ENCODE data around the gene ITGA11. TPM values are rescaled to one million over a fixed set of nuclear protein-coding genes. Genes with fewer than 3 reads are reported as not detected.

ITGA11 gene
- total and polyA plus RNA-seq, 2 of the 4 experiments (the other 2 are of a cell fraction): 4.1 to 6.6 TPM

GRCh38 chr15:68377766-68378165 lies 54.2 kb downstream of the ITGA11 start:
- H3K56ac ChIP-seq (ENCODE audit: extremely low read depth, insufficient read depth, low read length): no peak overlapping the region
- no peak overlapping the region for H4K8ac ChIP-seq (ENCODE audit: low read depth in 2 of 2, low read length in 2 of 2)
- ChIA-PET CTCF (interaction anchor here (1.1 kb wide), 1 partner anchor 13 kb away, joined by 4 read pairs; no protein-coding TSS in a partner anchor), POLR2A (ENCODE audit: unreplicated experiment) (no interaction called here)
- TF ChIP-seq POLR2A (IDR thresholded peaks at IDR 0.05; ENCODE audit: low read depth, low read length) (no peak), CTCF (conservative IDR thresholded peaks at IDR 0.05; ENCODE audit: low read depth, low read length) (no peak), BHLHE40 (IDR thresholded peaks at IDR 0.05; ENCODE audit: low read depth, low read length) (no peak), RAD21 (IDR thresholded peaks at IDR 0.05; ENCODE audit: low read length) (no peak), CHD1 (IDR thresholded peaks at IDR 0.05; ENCODE audit: low read depth, low read length) (no peak), SMC3 (IDR thresholded peaks at IDR 0.05; ENCODE audit: low read depth, low read length) (no peak), FOS (IDR thresholded peaks at IDR 0.05; ENCODE audit: low read depth, low read length) (no peak), ELK1 (IDR thresholded peaks at IDR 0.05; ENCODE audit: borderline replicate concordance, low read depth, low read length) (no peak), CEBPB (IDR thresholded peaks at IDR 0.05; ENCODE audit: low read depth, low read length) (no peak), MAFK (IDR thresholded peaks at IDR 0.05; ENCODE audit: low read depth, low read length) (no peak), RCOR1 (IDR thresholded peaks at IDR 0.05; ENCODE audit: insufficient replicate concordance, low read length) (no peak), MXI1 (IDR thresholded peaks at IDR 0.05; ENCODE audit: borderline replicate concordance, low read depth, low read length) (no peak), NFE2L2 (IDR thresholded peaks at IDR 0.05; ENCODE audit: low read depth, low read length) (no peak), RFX5 (IDR thresholded peaks at IDR 0.05; ENCODE audit: low read depth, low read length) (no peak)
- no peaks in the 10 kb centered on the region for H3K36me3 ChIP-seq (ENCODE audit: control insufficient read depth, insufficient read depth, low read length)
- H3K9me1 ChIP-seq (ENCODE audit: insufficient read depth, low read length): peaks cover 29% of the 10 kb centered on the region
- H4K5ac ChIP-seq (ENCODE audit: low read depth, low read length): no peak overlapping the region
- intact Hi-C loops (cut with micrococcal nuclease): no loop called here
- H2AK5ac ChIP-seq (ENCODE audit: low read depth, low read length): no peak overlapping the region
- no peak overlapping the region for H3K14ac ChIP-seq (replicated peaks; ENCODE audit: low read depth, low read length)
- H3K27ac ChIP-seq (ENCODE audit: insufficient read depth, low read length): no peak overlapping the region
- H3K23ac ChIP-seq (ENCODE audit: low read depth, low read length): no peak overlapping the region
- in situ Hi-C loops (cut with MboI; ENCODE audit: low sequenced_read_pairs): no loop called here
- no peaks in the 10 kb centered on the region for H3K27me3 ChIP-seq (ENCODE audit: control insufficient read depth, insufficient read depth, low read length)
- H2BK5ac ChIP-seq (ENCODE audit: low read depth, low read length, poor library complexity, severe bottlenecking): no peak overlapping the region
- peaks cover 0 to 26% of the 10 kb centered on the region in 2 experiments; a peak in 1 of 4 replicates for H3K79me1 ChIP-seq (ENCODE audit: low read depth in 1 of 2, low read length in 2 of 2)
- H3K18ac ChIP-seq (ENCODE audit: low read depth, low read length): no peak overlapping the region
- DNase-seq (no peak), ATAC-seq (ENCODE audit: low read depth) (no peak)
- no peak overlapping the region for H3K4me3 ChIP-seq (ENCODE audit: insufficient read depth, low read depth, low read length)
- no peaks in the 10 kb centered on the region for H3K9me3 ChIP-seq (ENCODE audit: control insufficient read depth, insufficient read depth, low read length)
- no peak overlapping the region for H3K9ac ChIP-seq (ENCODE audit: low read depth, low read length)
- no TSS peak for BruUV-seq (replicated peaks)
- no peak overlapping the region for H2BK20ac ChIP-seq (ENCODE audit: low read depth, low read length)
- dilution Hi-C loops (cut with HindIII; ENCODE audit: low sequenced_read_pairs, unreplicated experiment): no loop called here
- H4K91ac ChIP-seq (ENCODE audit: insufficient read depth, low read depth, low read length): no peak overlapping the region
- H3K4me1 ChIP-seq (ENCODE audit: control insufficient read depth, insufficient read depth, low read length): peaks cover 19% of the 10 kb centered on the region
- no peak overlapping the region for H3K4ac ChIP-seq (ENCODE audit: low read depth, low read length)
- no peak overlapping the region for H3K4me2 ChIP-seq (ENCODE audit: low read depth, low read length)
- peaks cover 5% of the 10 kb centered on the region; the same call in 1 of the 2 replicates for H4K20me1 ChIP-seq (ENCODE audit: insufficient read depth, low read length)
- no CpG with 5 or more reads among the region's 3 CpGs for WGBS, 2 experiments (ENCODE audit: extremely low coverage in 2 of 2, insufficient read length in 1 of 2)
- no peak overlapping the region for H2AK9ac ChIP-seq (replicated peaks; ENCODE audit: low read depth, low read length, poor library complexity)
- H2BK15ac ChIP-seq (ENCODE audit: low read depth, low read length): no peak overlapping the region
- H2BK120ac ChIP-seq (ENCODE audit: low read depth, low read length): no peak overlapping the region
- H2AFZ ChIP-seq (replicated peaks; ENCODE audit: low read length, poor library complexity): no peak overlapping the region

All from IMR-90 (cell line).